Measurements from ENCODE around the gene CMYA5.

- TF ChIP-seq EZH2 (IDR thresholded peaks at IDR 0.05) (no peak), CTCF (IDR thresholded peaks at IDR 0.05 in 2 of 3, conservative IDR thresholded peaks at IDR 0.05 in 1 of 3; ENCODE audit: borderline replicate concordance in 1 of 3, insufficient read depth in 1 of 3, low read depth in 2 of 3, low read length in 2 of 3) (no peak), POLR2AphosphoS5 (IDR thresholded peaks at IDR 0.05; ENCODE audit: low read depth, low read length) (no peak), SIN3A (IDR thresholded peaks at IDR 0.05; ENCODE audit: low read depth) (no peak), ELF1 (IDR thresholded peaks at IDR 0.05; ENCODE audit: borderline replicate concordance, low read depth) (no peak), EZH2phosphoT487 (IDR thresholded peaks at IDR 0.05; ENCODE audit: borderline replicate concordance) (no peak)
Observed at GRCh38 chr5:79793722-79794121, 104.1 kb downstream of the CMYA5 start.

Data from HCT116 (cell line).